ENCODE results near the gene FYB1. TPM values are rescaled to one million over a fixed set of nuclear protein-coding genes. Genes with fewer than 3 reads are reported as not detected.

FYB1 gene
- total RNA-seq, 1 experiment from 2014 or later, result 0.46 TPM

DNA sequence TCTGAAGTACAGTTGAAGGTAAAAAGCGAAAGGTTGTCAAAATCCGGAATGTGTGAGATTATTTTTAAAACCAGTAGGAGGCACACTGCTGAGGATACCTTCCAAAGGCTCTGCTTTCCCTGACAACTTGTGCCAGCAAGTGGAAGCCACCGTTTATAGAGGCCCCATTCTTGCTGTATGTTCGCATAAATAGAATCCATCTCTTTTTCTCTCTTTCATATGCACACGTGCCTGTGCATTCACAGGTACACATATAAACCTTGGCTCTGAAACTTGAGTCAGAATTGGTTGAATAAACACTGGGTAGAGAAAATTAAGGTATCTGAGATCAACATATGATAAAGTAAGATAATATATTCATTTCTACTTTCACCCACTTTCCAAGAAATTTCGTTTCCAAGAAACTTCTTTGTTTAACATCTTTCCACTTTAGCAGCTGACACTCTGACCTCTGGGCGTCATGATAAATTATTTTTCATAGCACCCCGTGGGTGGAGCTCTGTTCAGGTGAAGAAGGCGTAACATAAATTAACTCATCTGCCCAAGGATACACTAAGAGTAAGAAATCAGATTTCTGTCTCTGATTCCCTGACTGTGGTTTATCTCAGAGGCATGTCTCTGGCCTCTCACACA is 81.4 kb downstream of the FYB1 start:
- no TSS peak for BruUV-seq (replicated peaks)

DNA sequence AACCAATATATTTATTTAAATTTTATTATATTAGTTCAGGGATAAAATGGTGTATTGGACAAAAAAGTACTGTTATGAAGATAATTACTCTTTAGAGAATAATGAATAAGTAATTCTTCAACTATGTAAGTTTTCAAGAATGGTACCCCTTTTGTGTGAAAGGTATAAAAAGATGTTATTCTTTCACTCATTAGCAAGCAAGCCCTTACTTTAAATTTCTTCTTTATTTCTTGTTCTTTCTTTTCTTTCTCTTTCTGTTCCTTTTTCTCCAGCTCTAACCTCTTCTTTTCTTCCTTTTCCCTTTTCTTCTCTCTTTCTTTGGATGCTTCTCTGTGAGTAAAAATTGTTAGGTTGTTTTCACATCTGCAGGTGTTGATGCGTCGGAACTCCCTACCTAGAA is 82.0 kb downstream of the FYB1 start:
- H3K27me3 ChIP-seq (ENCODE audit: control insufficient read depth, insufficient read depth, low read length), result peaks cover 2% of the 10 kb centered on the region; the same call in 1 of the 2 replicates
- no TSS peak for BruUV-seq (replicated peaks)
- CTCF ChIA-PET, result no interaction called here
- TF ChIP-seq, protein P1, sequence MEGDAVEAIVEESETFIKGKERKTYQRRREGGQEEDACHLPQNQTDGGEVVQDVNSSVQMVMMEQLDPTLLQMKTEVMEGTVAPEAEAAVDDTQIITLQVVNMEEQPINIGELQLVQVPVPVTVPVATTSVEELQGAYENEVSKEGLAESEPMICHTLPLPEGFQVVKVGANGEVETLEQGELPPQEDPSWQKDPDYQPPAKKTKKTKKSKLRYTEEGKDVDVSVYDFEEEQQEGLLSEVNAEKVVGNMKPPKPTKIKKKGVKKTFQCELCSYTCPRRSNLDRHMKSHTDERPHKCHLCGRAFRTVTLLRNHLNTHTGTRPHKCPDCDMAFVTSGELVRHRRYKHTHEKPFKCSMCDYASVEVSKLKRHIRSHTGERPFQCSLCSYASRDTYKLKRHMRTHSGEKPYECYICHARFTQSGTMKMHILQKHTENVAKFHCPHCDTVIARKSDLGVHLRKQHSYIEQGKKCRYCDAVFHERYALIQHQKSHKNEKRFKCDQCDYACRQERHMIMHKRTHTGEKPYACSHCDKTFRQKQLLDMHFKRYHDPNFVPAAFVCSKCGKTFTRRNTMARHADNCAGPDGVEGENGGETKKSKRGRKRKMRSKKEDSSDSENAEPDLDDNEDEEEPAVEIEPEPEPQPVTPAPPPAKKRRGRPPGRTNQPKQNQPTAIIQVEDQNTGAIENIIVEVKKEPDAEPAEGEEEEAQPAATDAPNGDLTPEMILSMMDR (IDR thresholded peaks at IDR 0.05), result no peak
- TF ChIP-seq, protein P2, sequence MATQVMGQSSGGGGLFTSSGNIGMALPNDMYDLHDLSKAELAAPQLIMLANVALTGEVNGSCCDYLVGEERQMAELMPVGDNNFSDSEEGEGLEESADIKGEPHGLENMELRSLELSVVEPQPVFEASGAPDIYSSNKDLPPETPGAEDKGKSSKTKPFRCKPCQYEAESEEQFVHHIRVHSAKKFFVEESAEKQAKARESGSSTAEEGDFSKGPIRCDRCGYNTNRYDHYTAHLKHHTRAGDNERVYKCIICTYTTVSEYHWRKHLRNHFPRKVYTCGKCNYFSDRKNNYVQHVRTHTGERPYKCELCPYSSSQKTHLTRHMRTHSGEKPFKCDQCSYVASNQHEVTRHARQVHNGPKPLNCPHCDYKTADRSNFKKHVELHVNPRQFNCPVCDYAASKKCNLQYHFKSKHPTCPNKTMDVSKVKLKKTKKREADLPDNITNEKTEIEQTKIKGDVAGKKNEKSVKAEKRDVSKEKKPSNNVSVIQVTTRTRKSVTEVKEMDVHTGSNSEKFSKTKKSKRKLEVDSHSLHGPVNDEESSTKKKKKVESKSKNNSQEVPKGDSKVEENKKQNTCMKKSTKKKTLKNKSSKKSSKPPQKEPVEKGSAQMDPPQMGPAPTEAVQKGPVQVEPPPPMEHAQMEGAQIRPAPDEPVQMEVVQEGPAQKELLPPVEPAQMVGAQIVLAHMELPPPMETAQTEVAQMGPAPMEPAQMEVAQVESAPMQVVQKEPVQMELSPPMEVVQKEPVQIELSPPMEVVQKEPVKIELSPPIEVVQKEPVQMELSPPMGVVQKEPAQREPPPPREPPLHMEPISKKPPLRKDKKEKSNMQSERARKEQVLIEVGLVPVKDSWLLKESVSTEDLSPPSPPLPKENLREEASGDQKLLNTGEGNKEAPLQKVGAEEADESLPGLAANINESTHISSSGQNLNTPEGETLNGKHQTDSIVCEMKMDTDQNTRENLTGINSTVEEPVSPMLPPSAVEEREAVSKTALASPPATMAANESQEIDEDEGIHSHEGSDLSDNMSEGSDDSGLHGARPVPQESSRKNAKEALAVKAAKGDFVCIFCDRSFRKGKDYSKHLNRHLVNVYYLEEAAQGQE (IDR thresholded peaks at IDR 0.05; ENCODE audit: insufficient read depth in 1 of 2, low read depth in 2 of 2, low read length in 1 of 2), result no peak
- TF ChIP-seq TCF7L2 (IDR thresholded peaks at IDR 0.05; ENCODE audit: low read depth, low read length), result no peak
- TF ChIP-seq POLR2AphosphoS5 (IDR thresholded peaks at IDR 0.05; ENCODE audit: low read depth, low read length), result no peak
- no peak for TF ChIP-seq SIN3A (IDR thresholded peaks at IDR 0.05; ENCODE audit: borderline replicate concordance, insufficient read depth, low read depth, low read length)
- no peak overlapping the region for H3K27ac ChIP-seq (ENCODE audit: low read length)
- H3K4me3 ChIP-seq (ENCODE audit: low read depth in 2 of 2, low read length in 2 of 2), result no peak overlapping the region
- ATAC-seq, result no peak
- POLR2A ChIA-PET, result no interaction called here
- intact Hi-C loops (cut with micrococcal nuclease; ENCODE audit: unreplicated experiment), result no loop called here
- no peaks in the 10 kb centered on the region for H3K4me1 ChIP-seq (ENCODE audit: control insufficient read depth, insufficient read depth, low read length)
- in situ Hi-C loops (cut with HindIII; ENCODE audit: low pct_unique_long_range_greater_than_20kb, low sequenced_read_pairs), result no loop called here
- no peak for DNase-seq (ENCODE audit: low read depth, low spot score)
- H3K9me3 ChIP-seq (ENCODE audit: control insufficient read depth, insufficient read depth, low read depth, low read length), result no peaks in the 10 kb centered on the region
- no peaks in the 10 kb centered on the region for H3K36me3 ChIP-seq (ENCODE audit: control insufficient read depth, insufficient read depth, low read length)

More for the DNA sequence above, 81.4 kb downstream of the FYB1 start:
- Histone ChIP-seq H3K27me3 (ENCODE audit: control insufficient read depth, insufficient read depth, low read length) (peaks cover 2% of the 10 kb centered on the region; the same call in 1 of the 2 replicates), H3K9me3 (ENCODE audit: control insufficient read depth, insufficient read depth, low read depth, low read length) (no peaks in the 10 kb centered on the region), H3K4me1 (ENCODE audit: control insufficient read depth, insufficient read depth, low read length) (no peaks in the 10 kb centered on the region), H3K27ac (ENCODE audit: low read length) (no peak overlapping the region), H3K4me3 (ENCODE audit: low read depth in 2 of 2, low read length in 2 of 2) (no peak overlapping the region), H3K36me3 (ENCODE audit: control insufficient read depth, insufficient read depth, low read length) (no peaks in the 10 kb centered on the region)
- ATAC-seq (no peak), DNase-seq (ENCODE audit: low read depth, low spot score) (no peak)
- in situ Hi-C loops (cut with HindIII; ENCODE audit: low pct_unique_long_range_greater_than_20kb, low sequenced_read_pairs), result no loop called here
- intact Hi-C loops (cut with micrococcal nuclease; ENCODE audit: unreplicated experiment), result no loop called here
- CTCF ChIA-PET, result no interaction called here
- no peak for TF ChIP-seq SIN3A (IDR thresholded peaks at IDR 0.05; ENCODE audit: borderline replicate concordance, insufficient read depth, low read depth, low read length)
- TF ChIP-seq, protein P1 (IDR thresholded peaks at IDR 0.05), result peak; percentile 53
- POLR2A ChIA-PET, result no interaction called here

All from Panc1 (cell line).